Caco-2 (cell line): ENCODE measurements around the gene FAM131A. TPM values are rescaled to one million over a fixed set of nuclear protein-coding genes. Genes with fewer than 3 reads are reported as not detected.

Source experiments
- BruUV-seq: library from RNA; stranded (reverse); fragments of 400-500 nt; replicated peaks from 2 replicates; lab custom pipeline; 2021; lab: Mats Ljungman, UMichigan
- CTCF ChIA-PET: fragments of 300-600 bp; sonication (Branson Sonifier 250); formaldehyde crosslinking; loops from one replicate; lab custom pipeline; 2022; ENCODE audit warnings: antibody characterized with exemption; lab: Charles Lee
- POLR2A ChIA-PET: fragments of 300-600 bp; sonication (Branson Sonifier 250); formaldehyde crosslinking; loops from one replicate; lab custom pipeline; 2022; ENCODE audit warnings: antibody characterized with exemption; lab: Charles Lee
- DNase-seq, 2 experiments: peaks; one replicate each; pipeline versions ENCODE4 v3.0.0 to v3.0.0-alpha.2; 2020 to 2022
- H3K27me3 ChIP-seq: replicated peaks from 2 replicates; pipeline ENCODE4 v1.6.0; 2011; ENCODE audit warnings: low read length; ENCODE audit not compliant: control insufficient read depth, insufficient read depth
- H3K36me3 ChIP-seq: 2 replicates; pipeline ENCODE4 v1.5.1; 2011; ENCODE audit warnings: low read length; ENCODE audit not compliant: control insufficient read depth, insufficient read depth
- H3K4me1 ChIP-seq: fragments of 250-450 bp; sonication (Bioruptor Pico); 2 replicates; pipeline ENCODE4 v1.5.1; 2020; ENCODE audit warnings: mild to moderate bottlenecking
- H3K4me3 ChIP-seq: 2 replicates; pipeline ENCODE4 v1.5.1; 2011; ENCODE audit warnings: low read depth, mild to moderate bottlenecking, control low read depth, low read length
- H3K9me3 ChIP-seq: fragments of 250-450 bp; sonication (Bioruptor Pico); 2 replicates; pipeline ENCODE4 v1.5.1; 2020; ENCODE audit warnings: mild to moderate bottlenecking, moderate library complexity
- H3K27ac Mint-ChIP-seq: one replicate; pipeline ENCODE4 v1.8.0; 2022; ENCODE audit warnings: mixed read lengths; ENCODE audit not compliant: unreplicated experiment
- H3K27me3 Mint-ChIP-seq: one replicate; pipeline ENCODE4 v1.8.0; 2022; ENCODE audit warnings: mixed read lengths; ENCODE audit not compliant: insufficient read depth, unreplicated experiment
- H3K36me3 Mint-ChIP-seq: one replicate; pipeline ENCODE4 v1.8.0; 2022; ENCODE audit warnings: mild to moderate bottlenecking, mixed read lengths; ENCODE audit not compliant: insufficient read depth, unreplicated experiment
- H3K4me1 Mint-ChIP-seq: one replicate; pipeline ENCODE4 v1.8.0; 2022; ENCODE audit warnings: low read depth, mixed read lengths; ENCODE audit not compliant: unreplicated experiment
- H3K4me3 Mint-ChIP-seq: one replicate; pipeline ENCODE4 v1.8.0; 2022; ENCODE audit warnings: mild to moderate bottlenecking, moderate library complexity, mixed read lengths; ENCODE audit not compliant: unreplicated experiment
- H3K9me3 Mint-ChIP-seq: one replicate; pipeline ENCODE4 v1.8.0; 2022; ENCODE audit warnings: mixed read lengths; ENCODE audit not compliant: unreplicated experiment
- CTCF ChIP-seq, 2 experiments: fragments of 200-600 bp in 1 of 2; IDR thresholded peaks; 1 replicate in 1 of 2; 2 replicates in 1 of 2; pipeline versions ENCODE4 v1.5.1 to v1.8.0; 2011 to 2022; ENCODE audit warnings: antibody characterized with exemption in 1 of 2, control low read depth in 1 of 2, inconsistent platforms in 1 of 2, low read depth in 1 of 2, low read length in 1 of 2, mild to moderate bottlenecking in 1 of 2, moderate library complexity in 1 of 2; ENCODE audit not compliant: insufficient read depth in 1 of 2, severe bottlenecking in 1 of 2, unreplicated experiment in 1 of 2
- intact Hi-C: fragments of 100-400 bp; cut with micrococcal nuclease; formaldehyde crosslinking; loops from one replicate; pipeline ENCODE4 v1.10.0; 2022; ENCODE audit not compliant: unreplicated experiment
- total RNA-seq: library from RNA; stranded (reverse); gene quantifications from 2 replicates; pipeline ENCODE4 v1.2.3, GENCODE V29; 2022

Gene FAM131A
- total RNA-seq, 1 experiment from 2014 or later: 6.1 TPM

GRCh38 chr3:184327171-184327570, 10.2 kb upstream of the FAM131A start:
- CTCF ChIA-PET: no interaction called here
- no TSS peak for BruUV-seq

GRCh38 chr3:184328516-184328915, 8.9 kb upstream of the FAM131A start:
- Mint-ChIP-seq H3K4me3 (no peak overlapping the region), H3K4me1 (no peaks in the 10 kb centered on the region), H3K27ac (no peak overlapping the region), H3K36me3 (peaks cover 100% of the 10 kb centered on the region), H3K27me3 (no peaks in the 10 kb centered on the region), H3K9me3 (no peaks in the 10 kb centered on the region)
- no TSS peak for BruUV-seq
- ChIA-PET CTCF (no interaction called here), POLR2A (no interaction called here)
- no peak for TF ChIP-seq CTCF (IDR thresholded peaks at IDR 0.05; ENCODE audit: insufficient read depth in 1 of 2, low read depth in 1 of 2, low read length in 1 of 2, severe bottlenecking in 1 of 2, unreplicated experiment in 1 of 2)
- DNase-seq: no peak
- Histone ChIP-seq H3K4me3 (no peak overlapping the region), H3K4me1 (no peaks in the 10 kb centered on the region), H3K36me3 (peaks cover 13% of the 10 kb centered on the region), H3K27me3 (no peaks in the 10 kb centered on the region), H3K9me3 (no peaks in the 10 kb centered on the region)
- intact Hi-C loops: no loop called here

More at GRCh38 chr3:184327171-184327570, 10.2 kb upstream of the FAM131A start:
- Histone ChIP-seq H3K9me3 (no peaks in the 10 kb centered on the region), H3K4me3 (no peak overlapping the region), H3K27me3 (no peaks in the 10 kb centered on the region), H3K36me3 (peaks cover 20% of the 10 kb centered on the region), H3K4me1 (no peaks in the 10 kb centered on the region)
- H3K4me3 Mint-ChIP-seq: no peak overlapping the region
- H3K9me3 Mint-ChIP-seq: no peaks in the 10 kb centered on the region
- intact Hi-C loops: no loop called here
- no peaks in the 10 kb centered on the region for H3K4me1 Mint-ChIP-seq
- no peak for TF ChIP-seq CTCF (IDR thresholded peaks at IDR 0.05; ENCODE audit: insufficient read depth in 1 of 2, low read depth in 1 of 2, low read length in 1 of 2, severe bottlenecking in 1 of 2, unreplicated experiment in 1 of 2)
- DNase-seq: no peak
- POLR2A ChIA-PET: interaction anchor here (0.6 kb wide), 1 partner anchor 74 kb away, joined by 3 read pairs; no protein-coding TSS in a partner anchor
- H3K27ac Mint-ChIP-seq: peak overlapping the region; percentile 84
- no peaks in the 10 kb centered on the region for H3K27me3 Mint-ChIP-seq
- peaks cover 100% of the 10 kb centered on the region for H3K36me3 Mint-ChIP-seq

- no peak for TF ChIP-seq CTCF (IDR thresholded peaks at IDR 0.05; ENCODE audit: insufficient read depth in 1 of 2, low read depth in 1 of 2, low read length in 1 of 2, severe bottlenecking in 1 of 2, unreplicated experiment in 1 of 2)
- H3K27ac Mint-ChIP-seq: peak overlapping the region; percentile 22
- no TSS peak for BruUV-seq
- H3K9me3 Mint-ChIP-seq: no peaks in the 10 kb centered on the region
- intact Hi-C loops: no loop called here
- no peak for DNase-seq
- POLR2A ChIA-PET: no interaction called here
- Histone ChIP-seq H3K36me3 (peaks cover 11% of the 10 kb centered on the region), H3K4me3 (no peak overlapping the region), H3K27me3 (no peaks in the 10 kb centered on the region), H3K9me3 (no peaks in the 10 kb centered on the region), H3K4me1 (no peaks in the 10 kb centered on the region)
- no peak overlapping the region for H3K4me3 Mint-ChIP-seq
- no peaks in the 10 kb centered on the region for H3K27me3 Mint-ChIP-seq
- CTCF ChIA-PET: no interaction called here
- peaks cover 99% of the 10 kb centered on the region for H3K36me3 Mint-ChIP-seq
- H3K4me1 Mint-ChIP-seq: no peaks in the 10 kb centered on the region
Measured at GRCh38 chr3:184332370-184333090, 4.9 kb upstream of the FAM131A start.
